GM19240 (cell line): ENCODE results near the gene NOX1.
A peak's percentile ranks its signal among the peaks of the same experiment; 100 is the strongest.
"Not testable (repeated sequence)": the region's sequence is repeated elsewhere in the genome, so short reads cannot be mapped to it uniquely, and the experiment has no call there.

Experiments used
- DNase-seq: peaks from one replicate; pipeline ENCODE4 v3.0.0; 2011; ENCODE audit warnings: low spot score; ENCODE audit not compliant: insufficient read length

The NOX1 gene

DNA sequence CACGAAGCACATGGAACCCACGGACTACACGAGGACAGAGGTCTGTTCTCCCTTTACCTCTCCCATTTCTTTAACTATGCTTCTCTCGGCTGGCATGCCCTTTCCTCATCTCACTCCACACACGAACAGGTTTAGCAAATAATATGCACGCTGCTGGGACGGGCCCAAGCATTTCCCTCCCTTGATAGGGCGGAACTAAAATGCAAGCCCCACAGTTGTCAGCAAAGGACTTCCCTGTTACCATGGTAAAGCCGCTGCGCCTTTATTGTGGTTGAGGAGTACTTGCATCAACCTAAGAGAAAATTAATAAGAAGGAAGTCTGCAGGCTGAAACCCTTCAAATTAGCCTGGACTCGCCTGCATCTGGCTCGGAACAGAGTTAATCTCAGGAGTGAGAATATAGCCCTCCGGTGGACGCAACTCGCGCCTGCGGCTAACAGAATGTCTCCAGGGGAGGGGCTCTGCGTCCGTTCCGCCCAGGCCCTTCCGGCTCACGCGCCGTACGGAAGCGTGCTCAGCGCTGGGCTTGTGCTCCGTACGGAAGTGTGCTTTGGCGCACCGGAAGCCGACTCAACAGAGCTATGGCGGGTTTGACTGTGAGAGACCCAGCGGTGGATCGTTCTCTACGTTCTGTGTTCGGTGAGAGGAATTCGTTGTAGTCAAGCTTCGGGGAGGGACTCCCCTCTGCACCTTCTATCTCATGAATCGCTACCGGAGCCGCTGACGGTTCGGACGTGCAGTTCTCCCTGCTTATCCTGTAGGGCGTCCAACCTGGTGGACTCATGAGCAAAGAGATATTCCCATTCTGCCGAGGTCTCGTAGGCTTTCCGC lies 54.1 kb downstream of the NOX1 start, which contains the start of gene CSTF2:
Gene CSTF2 (plus strand): TSS at position 555 of the 830 bp plus-strand sequence. CDS start 26 bp downstream, at position 581.
- peak; percentile 35 for DNase-seq

GRCh38 chrX:100819534-100819836 lies 54.7 kb downstream of the NOX1 start:
- DNase-seq = no peak

GRCh38 chrX:100817340-100817739 lies 56.8 kb downstream of the NOX1 start:
- DNase-seq = no peak

GRCh38 chrX:100812216-100813158 lies 61.7 kb downstream of the NOX1 start:
- DNase-seq = no peak

DNA sequence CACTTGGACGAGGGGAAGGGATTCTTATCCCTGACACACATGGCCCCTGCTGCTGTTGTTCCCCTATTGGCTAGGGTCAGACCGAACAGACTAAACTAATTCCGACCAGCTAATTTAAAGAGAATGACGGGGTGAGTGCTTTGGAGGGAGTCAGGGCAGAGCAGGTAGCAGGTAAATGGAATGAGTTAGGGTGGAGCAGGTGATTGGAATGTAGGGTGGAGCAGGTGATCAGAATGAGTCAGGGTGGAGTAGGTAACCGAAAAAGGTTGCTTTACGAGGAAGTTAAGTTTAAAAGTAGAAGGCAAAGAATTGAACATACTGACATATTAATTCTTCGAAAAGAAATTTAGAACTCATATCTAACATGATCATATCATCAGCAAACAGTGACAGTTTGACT lies 65.9 kb downstream of the NOX1 start:
- DNase-seq = not testable (repeated sequence)

DNA sequence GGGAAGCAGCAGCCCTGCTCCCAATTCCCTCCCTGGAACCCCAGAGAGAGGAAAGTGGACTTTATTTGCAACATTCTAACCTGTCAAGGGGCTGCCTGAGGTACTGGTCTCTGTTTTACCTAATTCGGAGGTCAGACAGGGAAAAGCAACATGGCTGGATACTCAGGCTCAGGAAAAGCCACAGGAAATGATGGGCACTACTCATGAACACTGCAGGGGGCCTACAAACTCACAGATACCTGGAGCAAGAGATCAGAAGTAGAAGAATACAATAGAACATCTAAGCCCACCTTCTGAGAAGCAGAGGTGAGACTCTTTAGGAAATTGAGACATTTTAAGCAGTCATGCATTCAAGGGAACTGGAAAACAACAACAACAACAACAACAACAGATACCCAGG lies 69.4 kb downstream of the NOX1 start:
- no peak for DNase-seq

GRCh38 chrX:100802843-100803242 lies 71.3 kb downstream of the NOX1 start:
- DNase-seq = no peak

DNA sequence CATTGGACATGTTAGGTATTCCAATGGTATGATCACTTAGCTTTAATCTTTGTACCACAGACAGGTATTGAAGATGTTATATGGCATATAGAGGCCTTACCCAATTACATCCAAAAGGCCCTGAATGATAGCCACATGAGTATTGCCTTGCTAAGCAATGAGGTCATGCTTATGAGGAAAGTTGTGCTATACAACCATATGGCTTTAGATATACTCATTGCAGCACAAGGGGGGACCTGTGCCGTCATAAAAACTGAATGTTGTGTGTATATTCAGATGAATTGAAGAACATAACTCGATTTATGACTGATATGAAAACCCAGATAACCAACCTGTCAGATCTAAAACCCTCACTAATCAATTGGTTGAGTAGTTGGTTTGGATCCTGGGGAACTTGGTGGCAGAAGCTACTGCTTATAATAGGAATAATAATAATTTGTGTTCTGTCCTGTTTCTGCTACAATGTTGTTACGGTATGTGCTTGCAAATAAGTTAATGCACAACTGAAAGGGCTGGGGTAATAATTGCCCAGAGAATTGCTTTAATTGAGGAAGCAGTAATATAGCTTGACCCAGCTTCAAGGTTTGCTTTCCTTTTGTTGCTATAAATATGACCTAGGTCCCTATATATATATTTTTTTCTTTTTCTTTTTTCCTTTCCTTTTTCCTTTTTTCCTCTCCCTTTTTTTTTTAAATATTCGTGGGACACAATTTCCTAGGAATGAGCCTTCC lies 75.5 kb downstream of the NOX1 start:
- DNase-seq = no peak

- DNase-seq = no peak
Observed at GRCh38 chrX:100797359-100797758, 76.8 kb downstream of the NOX1 start.

- not testable (repeated sequence) for DNase-seq
Observed at GRCh38 chrX:100796371-100796770, 77.8 kb downstream of the NOX1 start.
